Measurements from ENCODE around the gene TGFBI.

- no peak for TF ChIP-seq CTCF (IDR thresholded peaks at IDR 0.05)
- TF ChIP-seq POLR2A (IDR thresholded peaks at IDR 0.05) = no peak
Measured at GRCh38 chr5:136035837-136036236, 7.0 kb downstream of the TGFBI start.

All from thyroid gland (tissue), 4 donors.